Stimulated activated CD4-positive, alpha-beta T cell treated with anti-CD3 and anti-CD28 coated beads, Interleukin-12 subunit alpha, Interleukin-12 subunit beta, amount 100 ng/mL, for 4 hours (primary cell): ENCODE measurements around the gene PRR5L.

Source experiments
- DNase-seq: peaks from one replicate; pipeline ENCODE4 v3.0.0-alpha.2; 2020

PRR5L gene

DNA sequence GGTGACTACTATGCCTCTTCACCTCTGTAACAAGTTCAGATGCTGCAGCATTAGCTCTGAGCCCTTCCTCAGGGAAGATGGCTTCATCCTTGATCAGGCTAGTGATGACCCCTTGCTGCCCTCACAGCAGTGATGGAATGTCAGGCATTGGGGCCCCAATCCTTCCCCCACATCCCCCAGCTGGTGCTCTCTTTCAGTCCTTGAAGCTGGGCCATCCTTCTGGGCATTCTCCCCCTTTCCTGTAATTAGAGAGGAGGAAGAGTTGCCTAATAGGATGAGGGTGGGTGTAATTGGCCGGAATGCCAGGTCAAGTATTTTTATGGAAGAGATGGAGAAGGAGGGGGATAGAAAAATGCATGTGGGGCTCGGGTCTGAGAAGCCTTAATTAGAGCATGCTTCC, 151.4 kb downstream of the PRR5L start:
- no peak for DNase-seq

DNA sequence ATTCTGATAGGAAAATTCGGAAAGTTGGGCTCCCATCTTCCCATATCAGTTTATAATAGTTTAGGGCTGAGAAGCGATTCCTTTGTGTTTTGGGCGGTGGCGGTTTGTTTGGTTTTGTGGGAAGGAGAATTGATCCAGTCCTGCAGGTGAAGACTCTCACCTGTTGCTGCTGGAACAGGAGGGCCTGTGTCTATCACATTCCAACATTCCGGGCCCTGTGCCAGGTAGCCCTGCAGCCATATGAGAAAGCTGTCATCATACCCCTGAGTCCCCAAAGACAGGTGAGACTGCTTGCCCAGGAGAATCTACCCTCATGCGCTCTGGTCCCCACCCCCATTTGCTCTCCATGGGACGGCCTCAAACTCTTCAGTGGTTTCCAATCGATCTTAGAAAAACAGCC, 151.9 kb downstream of the PRR5L start:
- no peak for DNase-seq

DNA sequence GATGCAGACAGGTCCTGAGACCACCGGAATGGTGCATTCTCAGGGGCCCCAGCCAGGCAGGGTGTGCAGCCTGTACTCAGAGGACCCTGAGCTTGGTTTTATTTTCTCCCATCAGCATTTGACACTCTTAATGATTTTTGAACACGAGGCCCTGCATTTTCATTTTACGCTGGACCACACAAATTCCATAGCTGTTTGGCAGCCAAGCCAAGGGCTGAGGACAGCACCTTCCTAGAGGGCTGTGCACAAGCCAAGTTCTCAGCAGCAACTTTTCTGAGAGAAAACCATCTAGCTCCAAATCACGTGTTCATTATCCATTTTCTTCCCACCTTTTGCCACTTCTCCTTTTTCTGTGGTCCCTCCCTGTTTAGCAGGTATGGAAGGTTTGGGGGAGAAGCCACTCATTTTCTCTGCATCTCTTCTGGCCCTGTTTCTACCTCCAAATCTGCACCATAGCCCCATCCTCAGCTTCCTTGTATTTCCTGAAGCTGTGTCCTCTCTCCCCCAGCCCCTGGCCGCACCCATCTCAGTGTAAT, 153.5 kb downstream of the PRR5L start:
- no peak for DNase-seq

DNA sequence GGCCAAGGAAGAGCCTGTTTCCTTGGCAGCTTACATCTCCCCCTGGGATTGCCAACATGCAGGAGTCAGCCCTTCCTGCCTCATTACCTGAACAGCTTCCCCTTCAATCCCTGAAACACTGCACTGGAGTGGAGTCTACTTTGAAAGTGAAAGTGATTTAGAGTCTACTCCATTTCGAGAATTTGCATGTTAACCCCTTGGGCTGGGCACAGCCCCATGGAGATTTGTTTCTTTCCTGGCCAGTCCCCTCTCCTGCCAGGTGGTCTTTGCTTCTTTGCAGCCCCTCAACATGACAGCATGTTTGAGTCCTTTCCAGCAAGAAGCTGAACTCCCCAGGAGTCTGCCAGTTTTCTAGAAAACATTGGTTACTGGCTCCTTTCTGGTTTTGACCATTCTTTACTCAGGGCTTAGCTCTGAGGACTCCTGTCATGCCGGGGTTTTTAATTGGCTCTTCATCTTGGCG, 154.1 kb downstream of the PRR5L start:
- DNase-seq: no peak

DNA sequence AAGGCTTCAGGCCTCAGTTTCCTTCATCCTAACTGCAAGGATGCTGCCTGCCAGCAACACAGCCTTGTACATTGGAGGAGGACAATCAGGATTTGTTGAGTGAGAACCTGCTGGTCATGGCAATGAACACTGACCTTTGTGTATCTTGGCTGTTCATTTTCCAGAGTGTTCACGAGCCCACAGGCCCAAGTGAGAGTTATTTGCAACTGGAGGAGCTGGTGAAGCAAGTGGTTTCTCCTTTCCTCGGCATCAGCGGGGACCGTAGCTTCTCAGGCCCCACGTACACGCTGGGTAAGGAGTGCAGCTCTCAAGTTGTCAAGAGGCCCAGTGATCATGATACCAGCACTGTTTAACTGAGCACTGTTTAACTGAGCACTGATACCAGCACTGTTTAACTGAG, 155.0 kb downstream of the PRR5L start:
- DNase-seq: no peak

DNA sequence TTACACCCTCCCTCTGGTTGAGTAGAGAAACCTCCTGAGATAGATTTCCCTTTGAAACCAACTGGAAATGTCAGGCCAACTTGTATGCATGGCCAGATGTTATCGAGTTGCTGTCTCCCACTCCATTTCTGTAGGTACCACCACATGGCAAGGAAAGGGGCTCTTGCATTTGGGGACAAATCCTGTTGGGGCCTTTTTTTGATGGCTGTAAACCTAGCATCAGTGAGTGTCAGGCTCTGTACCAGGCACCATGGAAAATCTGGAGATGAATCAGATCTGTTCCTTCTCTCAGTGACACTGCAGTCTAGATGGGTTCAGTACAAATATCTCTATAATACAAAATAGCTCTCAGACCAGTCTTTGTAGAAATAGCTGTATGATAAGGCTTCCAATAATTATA, 155.6 kb downstream of the PRR5L start:
- no peak for DNase-seq

DNA sequence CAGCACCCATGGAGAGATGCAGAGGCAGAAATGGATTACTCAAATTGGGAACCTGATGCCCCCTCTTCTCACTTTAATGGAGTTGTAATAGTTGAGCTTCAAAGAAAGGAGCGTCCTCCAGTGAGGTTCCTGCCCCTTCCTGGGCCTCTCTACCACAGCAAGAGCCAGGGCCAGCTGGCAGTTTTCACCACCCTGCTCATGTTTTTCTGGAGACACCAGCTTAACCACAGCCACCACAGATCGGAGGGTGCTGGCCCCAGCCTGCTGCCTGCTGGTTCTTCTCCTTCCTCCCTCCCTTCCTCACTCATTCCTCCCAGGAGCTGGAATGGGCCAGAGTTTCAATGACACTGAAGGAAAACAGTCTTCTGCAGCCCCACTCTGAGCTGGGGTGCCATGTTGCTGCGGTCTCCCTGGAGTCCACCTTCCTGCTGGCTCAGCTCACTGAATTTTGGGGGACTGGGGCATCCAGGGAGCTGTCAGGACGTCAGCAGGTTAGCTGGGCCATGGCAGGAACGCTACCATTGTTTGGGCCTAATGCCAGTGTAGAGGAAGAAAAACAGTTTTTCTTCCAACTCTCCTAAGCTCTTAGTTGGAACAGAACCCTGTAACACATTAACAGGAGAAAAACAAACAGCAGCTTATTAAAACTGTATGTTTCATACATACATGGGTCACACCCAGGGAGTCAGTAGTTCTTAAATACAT, 156.3 kb downstream of the PRR5L start:
- DNase-seq: no peak

DNA sequence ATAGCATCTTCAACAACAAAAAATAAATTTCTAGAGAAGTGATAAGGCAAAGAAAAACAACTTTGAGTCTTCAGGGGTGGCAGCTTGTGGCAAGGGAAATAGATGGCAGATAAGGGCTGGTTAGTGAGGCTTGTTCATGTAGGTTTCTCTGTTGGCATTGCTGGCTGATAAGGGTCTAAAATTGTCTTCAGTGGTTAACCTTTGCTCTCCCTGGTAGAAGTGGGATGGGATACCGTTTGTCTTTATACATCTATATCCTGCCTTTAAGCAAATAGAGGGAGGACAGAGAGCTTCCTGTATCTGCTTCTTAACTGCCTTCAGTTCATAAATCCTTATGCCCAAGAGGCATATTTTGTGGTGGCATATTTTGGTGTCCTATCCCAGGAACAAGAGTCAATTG, 156.9 kb downstream of the PRR5L start:
- DNase-seq: no peak

DNA sequence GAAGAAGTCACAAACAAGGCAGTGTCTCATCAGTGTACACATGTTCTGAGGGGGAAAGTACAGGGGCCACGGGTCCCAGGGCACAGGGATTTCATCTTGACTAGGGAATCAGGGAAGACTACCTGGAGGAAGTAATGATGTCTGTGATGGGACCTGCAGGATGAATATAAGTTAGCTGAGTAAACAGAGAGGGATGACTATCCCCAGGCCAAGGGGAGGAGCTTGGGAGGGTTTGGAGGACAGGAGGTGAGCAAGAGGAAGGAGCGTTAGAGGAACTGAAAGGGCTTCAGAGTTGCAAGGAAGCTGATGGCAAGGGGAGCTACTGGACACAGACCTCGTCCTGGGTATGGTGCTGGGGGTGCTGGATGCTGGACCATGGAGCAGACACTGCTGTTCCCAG, 157.6 kb downstream of the PRR5L start:
- DNase-seq: no peak

DNA sequence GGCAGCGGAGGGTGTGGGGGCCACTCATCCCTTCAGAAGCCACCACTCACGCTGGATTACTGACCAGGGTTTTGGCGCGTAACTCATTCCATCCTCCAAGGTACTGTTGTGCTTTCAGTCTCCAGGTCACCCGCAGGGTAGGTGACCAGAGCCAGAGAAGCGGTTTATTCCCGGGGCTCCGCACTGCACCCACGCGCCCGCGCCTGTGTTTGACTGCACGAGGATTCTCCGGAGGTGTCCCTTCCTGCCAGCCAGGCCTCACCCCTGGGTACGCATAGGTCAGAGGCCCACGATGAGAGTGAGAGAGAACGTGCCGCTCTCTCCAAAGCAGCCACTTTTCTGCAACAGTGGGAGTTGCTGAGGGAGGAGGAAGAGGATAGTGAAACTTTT, 158.5 kb downstream of the PRR5L start:
- no peak for DNase-seq

DNA sequence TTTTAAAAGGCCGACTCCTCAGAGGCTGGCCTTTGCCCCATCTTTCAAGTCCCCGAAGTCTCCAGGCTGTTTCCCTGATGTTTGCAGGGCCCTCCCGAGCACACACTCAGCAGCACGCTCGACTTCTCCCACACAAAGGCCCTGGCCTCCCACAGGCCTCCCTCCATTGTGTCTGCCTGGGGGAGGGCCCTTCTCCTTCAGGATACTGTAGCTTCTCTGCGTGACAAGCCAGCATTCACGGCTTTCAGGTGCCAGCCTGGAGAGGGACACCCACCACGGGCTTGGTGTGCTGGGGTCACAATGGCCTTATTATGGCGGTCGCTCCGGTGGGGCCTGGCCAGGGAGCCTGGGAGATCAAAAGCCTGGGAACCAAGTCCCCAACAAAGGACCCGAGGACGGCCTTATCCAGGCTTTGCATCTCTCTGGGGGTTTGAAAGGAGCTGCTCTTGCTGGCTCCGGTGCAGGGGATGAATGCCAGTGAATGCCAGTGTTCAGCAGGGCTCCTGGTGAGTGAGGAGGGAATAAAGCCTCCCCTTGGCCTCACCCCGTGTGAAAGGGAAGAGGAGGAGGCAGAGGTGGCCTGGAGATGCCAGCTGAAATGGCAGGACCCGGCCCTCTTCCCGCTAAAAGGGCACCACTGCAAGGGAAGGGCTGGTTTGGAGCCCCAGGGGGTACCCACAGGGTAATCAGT, 159.0 kb downstream of the PRR5L start:
- DNase-seq: no peak

DNA sequence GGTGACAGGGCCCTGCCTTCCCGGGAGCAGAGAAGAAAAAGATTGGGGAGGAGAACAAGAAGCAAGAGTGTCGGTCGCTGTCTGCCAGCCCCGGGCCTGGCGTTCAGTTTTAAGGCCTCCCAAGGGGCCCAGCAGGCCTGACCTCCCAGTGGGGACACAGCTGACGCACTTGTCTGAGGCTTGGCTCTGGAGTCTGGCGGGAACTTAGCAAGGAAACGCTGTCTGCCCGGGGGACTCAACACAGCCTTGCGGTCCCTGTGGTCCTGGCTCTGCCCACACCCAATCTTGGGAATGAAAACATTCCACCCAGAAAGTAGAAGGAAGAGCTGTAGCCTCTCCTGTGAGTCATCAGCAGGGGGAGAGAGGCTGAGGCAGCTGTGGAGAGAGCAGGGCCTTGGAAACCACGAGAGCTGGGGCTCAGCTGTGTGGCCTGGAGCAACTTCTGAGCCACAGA, 159.6 kb downstream of the PRR5L start:
- DNase-seq: no peak

DNA sequence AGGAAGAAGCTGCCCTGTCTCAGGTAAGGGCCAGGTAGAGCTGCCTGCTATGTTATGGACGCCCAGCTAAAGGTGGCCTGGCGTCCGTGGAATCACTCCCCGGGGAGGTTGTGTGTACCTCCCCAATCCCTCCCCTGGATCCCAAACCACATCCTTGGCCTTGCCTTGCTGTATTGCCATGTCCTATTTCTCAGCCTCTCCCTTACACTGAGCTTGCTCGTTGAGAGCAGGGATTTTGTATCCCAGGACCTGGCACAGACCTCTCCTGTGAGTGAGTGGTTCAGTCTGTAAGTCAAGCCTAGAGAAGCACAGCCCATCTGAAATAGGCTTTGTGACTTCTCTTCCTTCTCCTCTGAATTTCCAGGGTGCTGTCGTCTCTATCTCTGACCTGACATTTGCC, 160.1 kb downstream of the PRR5L start:
- DNase-seq: no peak

DNA sequence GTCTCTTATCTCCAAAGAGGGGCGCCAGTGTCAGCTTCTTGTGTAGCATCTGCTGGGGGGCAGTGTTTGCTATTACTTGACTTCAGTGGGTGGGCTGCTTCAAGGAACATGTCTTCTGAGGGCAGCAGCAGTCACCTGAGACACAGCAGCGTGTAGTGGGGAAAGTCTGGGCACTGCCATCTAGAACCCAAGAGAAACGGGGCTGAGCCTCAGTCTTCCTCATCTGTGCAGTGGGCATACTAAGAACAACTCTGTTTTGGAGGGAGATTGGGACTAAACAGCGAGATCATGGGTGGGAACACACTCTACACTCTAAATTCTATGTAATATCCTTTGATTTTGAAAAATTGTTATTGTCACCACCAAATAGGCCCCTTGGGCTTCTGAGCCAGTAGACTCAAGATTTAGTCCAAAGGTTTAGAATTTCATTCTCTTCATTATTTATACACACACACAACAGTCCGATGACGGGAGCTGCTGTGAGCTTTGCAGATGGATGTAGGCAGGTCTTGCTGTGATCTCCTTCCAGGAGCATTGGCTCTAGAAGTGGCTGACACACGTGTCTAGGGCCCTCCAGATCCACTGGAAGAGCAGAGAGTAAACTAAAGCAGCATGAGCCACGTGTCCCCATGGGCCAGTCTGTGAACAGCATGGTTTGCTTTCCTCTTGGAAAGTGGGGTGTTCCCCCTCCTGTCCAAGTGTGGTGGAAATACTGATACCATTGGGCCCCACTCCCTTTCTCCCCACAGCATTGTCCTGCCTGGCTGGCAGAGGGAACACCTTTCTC, 162.2 kb downstream of the PRR5L start:
- DNase-seq: no peak

DNA sequence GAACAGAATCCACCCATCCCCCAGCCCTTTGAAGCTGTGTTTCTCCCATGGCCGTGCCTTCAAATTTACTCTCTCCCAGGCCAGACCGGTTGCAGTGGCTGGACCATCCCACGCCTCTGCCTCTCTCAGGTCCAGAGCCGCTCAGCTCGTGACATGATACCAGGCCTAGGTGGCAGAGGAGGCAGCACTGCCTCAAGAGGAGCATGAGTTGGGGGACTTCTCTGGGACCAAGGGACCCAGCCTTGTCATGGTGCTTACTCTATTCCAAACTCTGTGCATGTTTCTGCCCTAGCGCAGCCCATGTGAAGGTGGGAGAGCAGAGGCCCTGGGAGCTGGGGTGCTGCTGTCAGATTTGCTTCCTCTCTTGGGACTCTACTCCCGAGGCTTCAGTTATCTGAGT, 163.0 kb downstream of the PRR5L start:
- DNase-seq: no peak

DNA sequence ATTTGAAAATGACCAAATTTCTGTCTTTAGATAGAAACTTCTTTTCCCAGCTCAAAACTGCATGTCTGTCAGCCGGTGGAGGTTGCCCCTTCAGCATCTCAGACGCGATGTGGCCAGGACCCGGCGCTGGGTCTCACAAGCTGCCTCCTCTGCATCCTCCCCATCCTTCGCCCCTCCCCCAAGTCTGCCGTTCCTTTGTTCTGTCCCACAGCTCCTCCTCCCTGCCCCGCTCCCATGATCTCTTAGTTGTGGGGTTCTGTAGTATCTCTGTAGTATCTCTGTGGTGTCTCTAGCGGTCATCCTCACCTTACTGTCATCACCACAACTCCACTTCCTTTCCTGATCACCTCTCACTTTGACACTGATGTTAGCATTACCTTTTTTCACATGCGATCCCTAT, 164.1 kb downstream of the PRR5L start:
- no peak for DNase-seq

DNA sequence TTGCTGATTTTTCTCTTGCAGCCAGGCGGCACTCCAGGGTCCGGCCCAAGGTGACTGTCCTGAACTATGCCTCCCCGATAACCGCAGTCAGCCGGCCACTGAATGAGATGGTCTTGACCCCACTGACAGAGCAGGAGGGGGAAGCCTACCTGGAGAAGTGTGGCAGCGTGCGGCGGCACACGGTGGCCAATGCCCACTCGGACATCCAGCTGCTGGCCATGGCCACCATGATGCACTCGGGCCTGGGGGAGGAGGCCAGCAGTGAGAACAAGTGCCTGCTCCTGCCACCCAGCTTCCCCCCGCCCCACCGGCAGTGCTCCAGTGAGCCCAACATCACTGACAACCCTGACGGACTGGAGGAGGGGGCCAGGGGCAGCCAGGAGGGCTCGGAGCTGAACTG, 166.2 kb downstream of the PRR5L start:
- DNase-seq: no peak

DNA sequence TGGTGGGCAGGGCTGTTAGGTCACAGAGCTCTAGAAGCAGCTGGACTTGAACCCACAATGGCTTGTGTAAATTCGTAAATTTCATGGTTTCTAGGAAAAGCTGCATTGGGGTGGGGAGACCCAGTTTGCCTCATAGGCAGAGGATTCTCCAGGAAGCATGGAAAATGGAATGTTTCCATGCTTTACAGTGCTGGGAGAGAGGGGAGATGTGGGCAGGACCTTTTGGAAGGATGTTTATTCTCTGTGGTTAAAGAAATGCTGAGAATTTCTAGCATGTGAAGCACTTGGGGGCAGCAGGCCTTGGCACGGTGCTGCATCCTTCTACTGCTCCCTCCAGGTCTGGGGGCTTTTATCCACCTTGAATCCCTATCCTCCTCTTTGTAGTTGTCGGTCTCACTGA, 167.7 kb downstream of the PRR5L start:
- DNase-seq: no peak

DNA sequence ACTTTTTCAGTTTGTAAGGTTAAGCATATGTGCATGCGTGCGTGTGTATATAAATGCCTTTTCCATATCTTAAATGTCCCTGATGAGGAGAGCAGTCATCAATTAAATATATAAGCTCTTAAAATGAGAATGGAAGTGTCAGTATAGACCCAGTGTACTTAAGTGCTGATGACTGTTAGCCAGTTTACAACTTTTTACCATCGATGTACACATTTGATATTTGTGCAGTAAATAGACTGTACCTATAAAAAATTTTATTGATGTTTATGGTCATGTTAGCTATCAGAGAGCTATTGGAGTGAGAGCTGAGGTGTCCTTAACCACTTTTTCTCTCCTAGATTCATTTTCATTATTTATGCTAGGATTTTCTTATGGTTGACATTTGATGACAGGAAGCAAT, 168.6 kb downstream of the PRR5L start:
- DNase-seq: no peak

DNA sequence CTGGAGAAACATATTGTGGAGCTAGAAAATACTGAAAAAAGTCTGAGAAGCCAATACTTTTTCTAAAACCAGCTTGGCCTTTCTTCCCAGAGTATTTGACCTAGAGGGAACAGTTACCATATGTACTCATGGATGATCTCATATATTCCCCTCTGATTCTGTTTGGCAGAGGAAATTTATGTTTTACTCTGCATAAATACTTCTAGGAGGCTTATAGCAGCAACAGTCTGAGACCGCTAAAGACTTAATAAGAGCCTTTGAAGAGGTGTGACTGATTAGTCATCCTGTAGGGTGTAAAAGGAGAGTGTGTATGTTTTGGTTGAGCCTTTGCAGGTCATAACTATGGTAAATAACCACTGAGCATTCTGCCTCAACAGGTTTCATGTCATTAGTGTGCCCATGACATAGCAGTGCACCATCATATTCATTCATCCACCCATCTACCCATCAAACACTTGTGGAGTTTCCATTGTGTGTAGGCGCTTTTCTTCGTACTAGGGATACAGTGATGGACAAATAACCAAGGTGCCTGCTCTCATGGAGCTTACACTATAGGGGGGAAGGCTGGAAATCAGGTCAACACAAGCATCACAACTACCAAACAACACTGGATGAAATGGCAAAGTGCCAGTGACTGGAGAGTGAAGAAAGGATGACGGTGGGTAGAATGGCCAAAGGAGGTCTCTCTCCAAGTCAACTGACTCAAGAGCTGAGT, 169.5 kb downstream of the PRR5L start:
- DNase-seq: no peak

DNA sequence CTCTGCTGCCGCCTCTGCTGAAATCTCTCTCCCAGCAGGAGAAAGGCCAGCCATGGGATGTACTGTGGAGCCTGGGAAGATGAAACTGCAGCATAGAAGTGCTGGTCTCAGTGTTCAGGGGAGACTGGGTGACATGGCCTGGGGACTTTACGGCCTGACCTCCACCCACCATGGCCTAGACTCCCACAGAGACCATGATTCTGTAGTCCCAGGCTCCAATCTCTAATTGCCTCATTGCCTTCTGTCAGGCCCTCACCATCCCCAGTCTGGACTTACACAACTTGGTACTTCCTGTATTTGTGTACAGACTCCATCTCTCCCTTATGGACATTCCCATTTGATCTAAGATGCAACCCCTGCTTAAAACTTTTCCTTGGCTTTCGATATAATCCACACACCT, 170.9 kb downstream of the PRR5L start:
- DNase-seq: no peak

DNA sequence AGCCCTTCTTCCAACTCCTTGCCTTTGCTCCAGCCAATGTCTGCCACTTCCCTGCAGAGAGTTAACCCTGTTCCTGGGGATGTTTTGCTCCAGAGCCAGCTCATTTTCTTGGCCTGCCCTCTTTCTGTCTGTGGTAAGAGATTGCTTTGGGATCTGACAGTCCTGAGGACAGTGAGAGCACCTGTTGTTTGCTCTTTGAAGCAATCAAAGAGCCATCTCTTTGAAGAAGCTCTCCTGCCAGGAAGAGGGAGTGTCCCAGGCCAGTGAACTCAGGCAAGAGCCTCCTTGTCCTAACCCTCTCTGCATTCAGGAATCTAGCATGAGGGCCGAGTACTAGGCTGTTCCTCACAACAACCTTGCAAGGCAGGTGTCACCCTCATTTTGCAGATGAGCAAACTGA, 171.8 kb downstream of the PRR5L start:
- DNase-seq: no peak

DNA sequence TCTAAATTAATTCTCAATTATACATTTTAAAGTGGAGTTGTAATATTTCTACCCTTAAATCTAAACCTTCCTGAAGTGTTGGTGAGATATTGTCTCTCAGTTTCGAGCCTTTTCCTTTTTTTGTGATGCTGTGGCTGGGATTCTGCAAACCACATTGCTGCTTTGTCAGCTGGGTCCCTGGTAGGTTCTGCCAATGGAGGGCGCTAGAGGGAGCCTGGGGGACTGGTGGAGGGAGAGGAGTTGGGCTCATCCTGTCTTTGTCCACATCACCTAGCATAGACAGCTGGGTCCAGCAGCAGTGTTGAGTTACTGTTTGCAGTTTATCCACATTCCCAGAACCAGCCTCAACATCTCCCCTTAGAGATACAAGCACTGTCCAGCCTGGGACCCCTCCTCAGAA, 173.0 kb downstream of the PRR5L start:
- DNase-seq: no peak
